Activated naive CD8-positive, alpha-beta T cell treated with anti-CD3 and anti-CD28 coated beads, Interleukin-2, amount 50 U/mL, for 24 hours (primary cell): Measurements from ENCODE around the gene F2R.
"Not testable (repeated sequence)": the region's sequence is repeated elsewhere in the genome, so short reads cannot be mapped to it uniquely, and the experiment has no call there.

Experiments used
- ATAC-seq: fragments of 150-1000 bp; cut with Tn5 transposase; one replicate; pipeline ENCODE4 v1.10.0; 2021
- DNase-seq: peaks from one replicate; pipeline ENCODE4 v3.0.0; 2021
- H3K27ac Mint-ChIP-seq: one replicate; pipeline ENCODE4 v1.8.0; 2021; ENCODE audit warnings: mild to moderate bottlenecking, mixed read lengths
- H3K27me3 Mint-ChIP-seq: one replicate; pipeline ENCODE4 v1.8.0; 2021; ENCODE audit warnings: mixed read lengths
- H3K36me3 Mint-ChIP-seq: one replicate; pipeline ENCODE4 v1.8.0; 2021; ENCODE audit warnings: low read depth, mixed read lengths
- H3K4me1 Mint-ChIP-seq: one replicate; pipeline ENCODE4 v1.8.0; 2021; ENCODE audit warnings: mixed read lengths
- H3K4me3 Mint-ChIP-seq: one replicate; pipeline ENCODE4 v1.8.0; 2021; ENCODE audit warnings: mild to moderate bottlenecking, moderate library complexity, mixed read lengths
- H3K9me3 Mint-ChIP-seq: one replicate; pipeline ENCODE4 v1.8.0; 2021; ENCODE audit warnings: mixed read lengths

F2R gene

DNA sequence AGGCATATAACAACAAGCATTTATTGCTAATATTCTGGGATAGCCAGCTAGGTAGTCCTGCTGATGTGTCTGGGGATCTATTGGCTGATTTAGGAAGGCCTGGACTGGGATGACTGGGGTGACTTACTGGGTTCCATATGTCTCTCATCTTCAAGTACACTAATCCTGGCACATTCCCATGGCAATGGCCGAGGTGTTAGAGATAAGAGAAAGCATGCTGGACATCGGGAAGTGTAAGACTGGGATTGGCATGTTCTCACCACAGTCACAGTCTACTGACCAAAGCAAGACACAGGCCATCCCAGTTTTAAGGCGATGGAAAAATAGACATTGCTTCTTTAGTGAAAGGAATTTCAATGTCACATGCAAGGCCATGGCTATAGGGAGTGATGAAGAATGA, 29.7 kb downstream of the F2R start:
- Mint-ChIP-seq H3K9me3 (no peaks in the 10 kb centered on the region), H3K4me3 (no peak overlapping the region), H3K27ac (no peak overlapping the region), H3K4me1 (no peaks in the 10 kb centered on the region), H3K36me3 (no peaks in the 10 kb centered on the region), H3K27me3 (peaks cover 4% of the 10 kb centered on the region)
- ATAC-seq (no peak), DNase-seq (no peak)

DNA sequence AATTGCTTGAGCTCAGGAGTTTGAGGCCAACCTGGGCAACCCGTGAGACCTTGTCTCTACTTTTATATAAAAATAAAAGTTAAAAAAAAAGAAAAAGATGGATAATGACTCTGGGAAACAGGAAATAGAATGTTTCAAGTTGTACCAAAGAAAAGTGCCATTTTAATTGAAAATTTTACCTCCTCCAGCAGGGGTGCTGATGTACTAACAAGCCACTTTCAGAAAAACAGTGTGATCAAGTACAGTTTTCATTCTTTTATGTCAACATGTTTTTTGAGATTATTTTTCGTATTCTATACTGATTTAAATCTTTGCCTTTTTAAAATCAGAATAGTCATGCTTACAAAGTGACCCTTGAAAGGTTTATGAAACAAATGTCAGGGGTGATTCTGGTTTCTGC, 30.8 kb downstream of the F2R start:
- Mint-ChIP-seq H3K4me3 (no peak overlapping the region), H3K9me3 (no peaks in the 10 kb centered on the region), H3K36me3 (no peaks in the 10 kb centered on the region), H3K27me3 (peaks cover 4% of the 10 kb centered on the region), H3K27ac (no peak overlapping the region), H3K4me1 (no peaks in the 10 kb centered on the region)
- ATAC-seq (no peak), DNase-seq (no peak)

DNA sequence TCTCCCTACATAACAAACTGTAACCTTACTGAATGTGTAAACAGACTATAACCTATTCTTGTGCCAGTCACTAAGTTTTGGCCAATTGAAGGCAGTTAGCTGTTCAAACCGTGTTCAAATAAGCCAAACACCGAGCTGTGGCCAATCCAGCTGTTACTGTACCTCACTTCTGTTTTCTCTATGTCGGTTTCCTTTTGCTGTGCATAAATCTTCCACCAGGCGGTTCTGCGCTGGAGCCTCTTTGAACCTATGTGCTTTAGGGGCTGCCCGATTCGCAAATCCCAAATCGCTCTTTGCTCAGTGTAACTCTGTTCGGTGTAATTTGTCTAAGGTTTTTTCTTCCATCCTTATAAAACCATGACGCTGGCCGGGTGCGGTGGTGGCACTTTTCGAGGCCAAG, 31.8 kb downstream of the F2R start:
- H3K27me3 Mint-ChIP-seq: peaks cover 4% of the 10 kb centered on the region
- H3K27ac Mint-ChIP-seq: no peak overlapping the region
- no peaks in the 10 kb centered on the region for H3K9me3 Mint-ChIP-seq
- no peaks in the 10 kb centered on the region for H3K36me3 Mint-ChIP-seq
- no peak overlapping the region for H3K4me3 Mint-ChIP-seq
- ATAC-seq: no peak
- DNase-seq: no peak
- no peaks in the 10 kb centered on the region for H3K4me1 Mint-ChIP-seq

DNA sequence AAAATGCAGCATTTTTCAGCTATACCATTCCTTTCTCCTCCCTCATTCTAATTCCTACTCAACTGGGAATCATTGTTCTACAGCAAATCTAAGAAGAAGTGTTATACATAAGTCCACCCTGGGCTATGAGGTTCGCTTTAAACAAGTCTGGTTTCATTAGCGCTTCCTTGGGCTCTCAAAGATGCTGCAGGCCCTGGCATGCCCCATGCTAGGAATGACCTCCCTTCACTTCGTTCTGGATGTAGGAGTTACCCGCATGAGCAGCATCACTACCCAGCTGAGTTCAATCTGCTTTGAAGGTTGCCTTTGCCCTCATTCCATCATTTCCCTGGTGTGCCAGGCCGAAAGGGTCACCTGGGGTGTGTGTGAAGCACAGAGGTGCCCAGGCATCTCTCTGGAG, 35.4 kb downstream of the F2R start:
- ATAC-seq (no peak), DNase-seq (no peak)
- Mint-ChIP-seq H3K4me3 (no peak overlapping the region), H3K27me3 (peaks cover 4% of the 10 kb centered on the region), H3K9me3 (no peaks in the 10 kb centered on the region), H3K27ac (no peak overlapping the region), H3K4me1 (no peaks in the 10 kb centered on the region), H3K36me3 (no peaks in the 10 kb centered on the region)

DNA sequence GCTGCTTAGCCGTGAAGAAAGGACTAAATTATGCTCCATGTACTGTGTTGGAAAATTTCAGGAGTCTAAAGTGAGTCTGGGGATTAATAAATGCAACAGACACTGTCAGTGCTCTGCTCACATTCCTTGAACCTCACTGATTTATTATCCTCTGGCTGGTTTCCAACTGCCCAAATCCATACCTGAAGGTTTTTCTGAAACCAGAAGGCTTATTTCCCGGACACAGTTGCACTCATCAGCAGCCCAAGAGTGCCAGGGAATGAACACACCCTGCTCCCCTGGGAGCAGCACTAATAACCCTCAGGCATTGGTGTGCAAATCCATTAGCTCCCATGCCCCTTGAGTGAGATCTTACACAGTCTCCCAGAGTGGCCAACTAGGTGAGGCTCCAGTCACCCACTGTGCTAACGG, 38.7 kb downstream of the F2R start:
- no peaks in the 10 kb centered on the region for H3K36me3 Mint-ChIP-seq
- no peaks in the 10 kb centered on the region for H3K4me1 Mint-ChIP-seq
- H3K4me3 Mint-ChIP-seq: no peak overlapping the region
- DNase-seq (no peak), ATAC-seq (no peak)
- H3K27ac Mint-ChIP-seq: no peak overlapping the region
- no peaks in the 10 kb centered on the region for H3K9me3 Mint-ChIP-seq
- H3K27me3 Mint-ChIP-seq: no peaks in the 10 kb centered on the region

DNA sequence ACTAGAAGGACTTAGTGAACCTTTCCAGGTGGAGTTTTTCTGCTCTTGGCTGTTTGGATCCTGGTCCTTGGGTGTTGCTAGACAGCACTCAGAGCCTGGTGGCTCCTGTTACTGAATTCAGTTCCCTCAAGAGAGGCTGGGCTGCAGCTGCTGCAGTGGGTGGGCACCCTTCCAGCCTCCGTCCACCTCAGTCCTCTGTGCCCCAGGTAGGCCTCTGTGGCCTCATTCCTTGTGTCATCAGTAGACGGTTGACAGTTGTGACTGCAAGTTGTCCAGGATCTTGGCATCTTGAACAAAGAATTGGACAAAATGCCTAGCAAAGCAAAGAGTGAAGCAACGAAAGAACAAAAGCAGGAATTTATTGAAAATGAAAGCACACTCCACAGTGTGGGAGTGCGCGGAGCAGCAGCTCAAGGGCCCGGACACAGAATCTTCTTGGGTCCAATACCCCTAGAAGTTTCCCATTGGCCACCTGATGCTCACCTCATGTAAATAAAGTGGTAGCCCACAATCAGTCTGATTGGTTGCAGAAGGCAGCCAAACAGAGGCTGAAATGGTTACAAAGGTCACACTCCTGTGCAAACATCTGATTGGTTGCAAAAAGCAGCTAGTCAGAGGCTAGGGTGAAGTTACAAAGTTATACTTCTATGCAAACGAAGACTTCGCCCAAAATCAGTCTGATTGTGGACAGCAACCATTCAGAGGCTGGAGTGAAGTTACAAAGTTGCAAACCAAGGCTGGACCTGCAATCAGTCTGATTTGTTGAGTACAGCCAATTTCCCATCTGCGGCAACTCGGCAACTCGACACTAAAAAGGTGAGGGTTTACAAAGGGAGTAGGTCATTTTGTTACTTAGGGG, 40.1 kb downstream of the F2R start:
- no peak overlapping the region for H3K27ac Mint-ChIP-seq
- no peak overlapping the region for H3K4me3 Mint-ChIP-seq
- no peaks in the 10 kb centered on the region for H3K4me1 Mint-ChIP-seq
- no peak for ATAC-seq
- no peaks in the 10 kb centered on the region for H3K36me3 Mint-ChIP-seq
- DNase-seq: no peak
- H3K9me3 Mint-ChIP-seq: no peaks in the 10 kb centered on the region
- no peaks in the 10 kb centered on the region for H3K27me3 Mint-ChIP-seq

DNA sequence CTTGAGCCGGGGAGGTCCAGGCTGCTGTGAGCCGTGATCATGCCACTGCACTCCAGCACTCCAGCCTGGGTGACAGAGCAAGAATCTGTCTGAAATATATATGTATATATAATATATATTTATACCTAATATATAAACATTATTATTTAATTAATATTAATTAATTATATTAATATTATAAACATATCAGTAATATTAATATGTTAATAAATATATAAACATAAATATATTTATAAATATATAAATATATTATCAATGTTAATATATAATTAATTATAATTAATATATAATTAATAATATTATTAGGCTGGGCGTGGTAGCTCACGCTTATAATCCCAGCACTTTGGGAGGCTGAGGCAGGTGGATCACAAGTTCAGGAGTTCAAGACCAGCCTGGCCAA, 41.1 kb downstream of the F2R start:
- no peaks in the 10 kb centered on the region for H3K4me1 Mint-ChIP-seq
- H3K9me3 Mint-ChIP-seq: no peaks in the 10 kb centered on the region
- no peaks in the 10 kb centered on the region for H3K27me3 Mint-ChIP-seq
- ATAC-seq: no peak
- no peak for DNase-seq
- H3K27ac Mint-ChIP-seq: no peak overlapping the region
- no peak overlapping the region for H3K4me3 Mint-ChIP-seq
- no peaks in the 10 kb centered on the region for H3K36me3 Mint-ChIP-seq

DNA sequence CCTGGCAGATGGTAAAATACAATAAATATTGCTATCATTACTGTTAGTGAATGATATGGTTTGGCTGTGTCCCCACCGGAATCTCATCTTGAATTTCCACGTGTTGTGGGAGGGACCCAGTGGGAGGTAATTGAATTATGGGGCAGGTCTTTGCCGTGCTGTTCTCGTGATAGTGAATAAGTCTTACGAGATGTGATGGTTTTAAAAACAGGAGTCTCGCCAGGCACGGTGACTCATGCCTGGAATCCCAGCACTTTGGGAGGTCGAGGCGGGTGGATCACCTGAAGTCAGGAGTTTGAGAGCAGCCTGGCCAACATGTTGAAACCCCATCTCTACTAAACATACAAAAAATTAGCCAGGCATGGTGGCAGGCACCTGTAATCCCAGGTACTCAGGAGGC, 45.2 kb downstream of the F2R start:
- ATAC-seq, DNase-seq, H3K4me3 Mint-ChIP-seq, H3K4me1 Mint-ChIP-seq, H3K27me3 Mint-ChIP-seq, H3K27ac Mint-ChIP-seq, H3K9me3 Mint-ChIP-seq, H3K36me3 Mint-ChIP-seq: not testable (repeated sequence)

DNA sequence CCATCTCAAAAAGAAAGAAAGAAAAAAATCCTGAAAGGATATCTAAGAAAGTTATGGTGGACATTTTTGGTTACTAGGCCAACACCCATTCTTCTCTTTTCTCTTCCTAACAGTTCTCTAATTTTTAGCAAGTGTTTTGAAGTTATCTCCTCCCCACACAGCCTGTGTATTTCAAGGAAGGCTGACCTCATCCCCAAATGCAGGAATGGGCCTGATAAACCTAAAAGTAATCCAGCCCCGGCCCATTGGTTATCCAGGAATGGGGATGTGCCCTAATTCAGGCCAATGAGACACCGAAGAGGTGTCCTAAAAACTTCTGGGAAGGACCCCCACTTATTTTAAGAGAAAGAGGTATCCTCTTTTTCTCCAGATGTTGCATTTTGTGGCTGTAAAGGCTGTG, 46.6 kb downstream of the F2R start:
- ATAC-seq (no peak), DNase-seq (no peak)
- H3K36me3 Mint-ChIP-seq: peaks cover 3% of the 10 kb centered on the region
- H3K4me1 Mint-ChIP-seq: peaks cover 6% of the 10 kb centered on the region
- no peak overlapping the region for H3K4me3 Mint-ChIP-seq
- H3K9me3 Mint-ChIP-seq: peaks cover 4% of the 10 kb centered on the region
- no peak overlapping the region for H3K27ac Mint-ChIP-seq
- H3K27me3 Mint-ChIP-seq: no peaks in the 10 kb centered on the region

DNA sequence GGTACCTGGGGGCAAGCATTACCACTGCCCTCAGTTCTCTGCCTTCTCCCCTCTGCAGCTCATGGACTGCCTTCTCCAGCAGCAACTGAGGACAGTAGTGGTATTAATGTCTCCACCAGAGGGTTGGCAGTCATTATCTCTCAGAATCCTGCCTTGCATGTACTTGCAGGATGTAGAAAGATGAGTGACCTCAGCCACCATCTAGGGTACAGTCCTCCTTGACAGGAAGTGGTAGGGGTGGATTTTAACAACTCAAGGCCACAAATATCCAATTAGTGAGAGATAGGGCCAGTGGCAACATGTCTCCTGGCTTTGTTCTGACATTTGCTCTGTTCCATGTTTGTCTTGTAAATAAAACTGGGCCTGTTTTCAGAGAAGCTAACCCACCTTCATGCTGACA, 47.2 kb downstream of the F2R start:
- H3K4me3 Mint-ChIP-seq: no peak overlapping the region
- peaks cover 6% of the 10 kb centered on the region for H3K4me1 Mint-ChIP-seq
- no peak for DNase-seq
- peaks cover 4% of the 10 kb centered on the region for H3K9me3 Mint-ChIP-seq
- peaks cover 3% of the 10 kb centered on the region for H3K36me3 Mint-ChIP-seq
- no peak overlapping the region for H3K27ac Mint-ChIP-seq
- ATAC-seq: no peak
- no peaks in the 10 kb centered on the region for H3K27me3 Mint-ChIP-seq

DNA sequence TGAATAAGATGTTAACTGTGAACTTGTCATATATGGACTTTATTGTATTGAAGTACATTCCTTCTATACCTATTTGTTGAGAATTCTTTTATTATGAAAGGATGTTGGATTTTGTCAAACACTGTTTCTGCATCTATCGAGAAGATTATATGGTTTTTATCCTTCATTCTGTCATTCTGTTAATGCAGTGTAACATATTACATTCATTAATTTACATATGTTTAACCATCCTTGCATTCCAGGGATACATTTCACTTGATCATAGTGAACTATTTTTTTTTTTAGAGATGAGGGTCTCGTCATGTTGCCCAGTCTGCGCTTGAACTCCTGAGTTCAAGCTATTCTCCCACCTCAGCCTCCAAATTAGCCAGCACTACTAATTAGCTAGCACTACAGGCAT, 48.4 kb downstream of the F2R start:
- peaks cover 3% of the 10 kb centered on the region for H3K36me3 Mint-ChIP-seq
- H3K4me1 Mint-ChIP-seq: peaks cover 6% of the 10 kb centered on the region
- H3K27ac Mint-ChIP-seq: no peak overlapping the region
- H3K9me3 Mint-ChIP-seq: peaks cover 4% of the 10 kb centered on the region
- no peak overlapping the region for H3K4me3 Mint-ChIP-seq
- no peaks in the 10 kb centered on the region for H3K27me3 Mint-ChIP-seq
- DNase-seq (no peak), ATAC-seq (no peak)

DNA sequence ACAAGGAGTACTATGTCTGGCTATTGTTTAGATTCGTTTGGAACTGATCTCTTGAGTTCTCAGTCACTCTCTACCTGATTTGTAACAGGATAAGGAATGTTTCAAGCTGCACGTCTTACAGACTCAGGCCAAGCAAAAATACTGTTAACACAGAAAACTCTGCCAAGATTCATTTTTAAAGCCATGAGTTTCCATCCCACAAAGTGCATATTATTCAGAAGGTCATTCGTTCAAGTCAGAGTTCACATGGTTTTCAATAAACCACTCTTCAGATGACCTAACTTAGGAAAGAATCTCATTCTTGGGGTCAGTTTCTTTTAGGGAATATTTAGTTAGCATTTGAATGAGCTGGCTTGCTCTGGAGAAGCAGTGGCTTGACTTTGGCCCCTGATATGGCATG, 49.3 kb downstream of the F2R start:
- Mint-ChIP-seq H3K27me3 (no peaks in the 10 kb centered on the region), H3K27ac (no peak overlapping the region), H3K4me3 (no peak overlapping the region), H3K4me1 (peaks cover 6% of the 10 kb centered on the region), H3K36me3 (peaks cover 3% of the 10 kb centered on the region), H3K9me3 (peaks cover 4% of the 10 kb centered on the region)
- ATAC-seq (no peak), DNase-seq (no peak)

DNA sequence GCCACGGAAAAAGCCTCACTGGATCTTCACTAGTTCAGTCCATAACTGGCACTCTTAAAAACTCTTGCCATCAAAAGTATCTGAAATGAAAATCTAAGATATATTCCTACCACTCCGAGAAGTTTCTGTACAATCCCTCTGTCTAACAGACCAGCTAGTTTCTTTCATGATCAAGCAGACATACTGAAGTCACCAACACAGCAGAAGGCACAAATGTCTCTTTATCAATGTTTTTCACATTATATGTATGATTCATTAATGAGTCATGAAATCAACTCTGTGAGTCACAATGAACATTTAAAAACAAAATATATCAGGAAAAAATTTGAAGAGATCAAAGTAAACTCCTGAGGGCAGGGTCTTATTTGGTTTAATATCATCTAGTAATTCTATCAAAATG, 50.8 kb downstream of the F2R start:
- ATAC-seq (no peak), DNase-seq (no peak)
- Mint-ChIP-seq H3K4me1 (peaks cover 6% of the 10 kb centered on the region), H3K4me3 (no peak overlapping the region), H3K36me3 (peaks cover 3% of the 10 kb centered on the region), H3K9me3 (peaks cover 4% of the 10 kb centered on the region), H3K27me3 (no peaks in the 10 kb centered on the region), H3K27ac (no peak overlapping the region)

DNA sequence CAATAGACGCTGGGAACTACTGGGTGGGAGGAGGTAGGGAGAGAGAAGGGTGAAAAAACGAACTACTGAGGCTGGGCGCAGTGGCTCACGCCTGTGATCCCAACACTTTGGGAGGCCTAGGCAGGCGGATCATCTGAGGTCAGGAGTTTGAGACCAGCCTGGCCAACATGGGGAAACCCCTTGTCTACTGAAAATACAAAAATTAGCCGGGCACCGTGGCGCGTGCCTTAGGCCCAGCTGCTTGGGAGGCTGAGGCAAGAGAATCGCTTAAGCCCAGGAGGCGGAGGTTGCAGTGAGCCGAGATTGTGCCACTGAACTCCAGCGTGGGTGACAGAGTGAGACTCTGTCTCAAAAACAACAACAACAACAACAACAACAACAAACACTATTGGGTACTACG, 55.1 kb downstream of the F2R start:
- not testable (repeated sequence) for H3K36me3 Mint-ChIP-seq, H3K4me3 Mint-ChIP-seq, H3K4me1 Mint-ChIP-seq, H3K27me3 Mint-ChIP-seq, H3K27ac Mint-ChIP-seq, DNase-seq, ATAC-seq, H3K9me3 Mint-ChIP-seq

DNA sequence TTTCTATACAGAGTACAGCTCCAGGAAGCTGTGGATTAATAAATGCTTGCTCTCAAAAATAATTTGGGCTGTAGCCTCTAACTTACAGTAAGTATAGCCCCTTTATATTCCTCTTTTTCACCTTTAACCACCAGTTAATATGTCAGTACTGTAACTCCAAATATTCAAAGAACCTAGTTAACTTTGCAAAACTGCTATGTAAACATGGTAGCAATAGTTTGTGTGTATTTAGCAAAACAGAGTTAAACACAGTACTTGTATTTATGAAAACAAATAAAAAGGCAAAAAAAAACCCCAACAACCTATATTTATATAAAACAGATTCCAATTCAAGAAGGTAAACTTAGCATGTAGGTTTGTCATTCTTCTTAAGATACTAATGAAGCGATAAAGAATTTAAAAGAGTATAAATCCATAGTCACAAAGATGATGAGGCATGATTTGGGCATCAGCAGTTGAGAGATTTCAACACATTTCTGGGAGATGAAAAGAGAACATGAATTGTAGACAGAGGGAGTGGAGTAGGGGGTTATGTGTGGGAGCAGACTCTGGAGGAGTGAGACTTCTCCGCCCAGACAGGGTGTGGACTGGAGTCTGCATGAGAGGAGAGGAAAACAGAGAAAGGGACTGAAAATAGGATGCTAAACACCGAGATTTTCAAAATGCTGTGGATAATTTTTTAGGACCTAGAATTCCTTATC, 55.9 kb downstream of the F2R start:
- no peaks in the 10 kb centered on the region for H3K27me3 Mint-ChIP-seq
- H3K36me3 Mint-ChIP-seq: no peaks in the 10 kb centered on the region
- no peak for ATAC-seq
- no peak for DNase-seq
- H3K4me3 Mint-ChIP-seq: no peak overlapping the region
- H3K27ac Mint-ChIP-seq: no peak overlapping the region
- H3K9me3 Mint-ChIP-seq: no peaks in the 10 kb centered on the region
- H3K4me1 Mint-ChIP-seq: peaks cover 2% of the 10 kb centered on the region
